Activated CD4-positive, alpha-beta T cell treated with anti-CD3 and anti-CD28 coated beads, Interleukin-2, amount 50 U/mL, for 24 hours (primary cell): ENCODE data around the gene DOCK3.
"Not testable (repeated sequence)": the region's sequence is repeated elsewhere in the genome, so short reads cannot be mapped to it uniquely, and the experiment has no call there.

Experiments used
- DNase-seq, 2 donors: peaks; one replicate each; pipeline ENCODE4 v3.0.0-alpha.2; 2020; ENCODE audit warnings: low read depth in 1 of 2, low spot score in 1 of 2

Gene DOCK3

DNA sequence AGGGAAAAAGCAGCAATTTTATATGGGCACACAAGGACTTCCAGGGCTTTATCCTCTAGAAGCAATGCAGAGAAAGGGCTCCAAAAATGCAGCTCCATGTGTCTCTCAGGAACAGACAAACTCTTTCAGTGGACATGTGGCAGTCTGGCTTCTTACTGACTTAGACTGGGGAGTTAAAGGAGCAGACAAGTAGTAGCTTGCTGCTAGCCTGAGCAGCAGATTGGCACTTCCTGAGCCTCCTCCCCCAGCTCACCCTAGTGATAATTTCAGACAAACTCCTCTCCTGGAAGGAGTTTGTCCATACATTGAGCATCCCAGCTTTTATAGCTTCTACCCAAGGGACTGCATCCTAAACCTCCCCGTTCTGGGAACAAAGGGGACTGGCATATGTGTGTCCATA, 608.7 kb downstream of the DOCK3 start:
- DNase-seq = no peak

DNA sequence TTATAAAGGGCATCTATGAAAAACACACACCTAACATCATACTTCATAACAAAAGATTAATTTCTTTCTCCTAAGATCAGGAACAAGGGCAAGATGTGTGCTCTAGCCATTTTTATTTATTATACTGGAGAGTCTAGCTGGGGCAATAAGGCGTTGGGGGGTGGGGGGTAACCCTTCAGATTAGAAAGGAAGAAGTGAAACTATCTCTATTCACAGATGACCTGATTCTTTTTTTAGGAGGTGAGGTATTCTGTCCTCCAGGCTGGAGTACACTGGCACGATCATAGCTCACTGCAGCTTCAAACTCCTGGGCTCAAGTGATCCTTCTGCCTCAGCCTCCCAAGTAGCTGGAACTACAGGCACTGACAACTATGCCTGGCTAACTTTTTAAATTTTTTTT, 620.9 kb downstream of the DOCK3 start:
- no peak for DNase-seq

DNA sequence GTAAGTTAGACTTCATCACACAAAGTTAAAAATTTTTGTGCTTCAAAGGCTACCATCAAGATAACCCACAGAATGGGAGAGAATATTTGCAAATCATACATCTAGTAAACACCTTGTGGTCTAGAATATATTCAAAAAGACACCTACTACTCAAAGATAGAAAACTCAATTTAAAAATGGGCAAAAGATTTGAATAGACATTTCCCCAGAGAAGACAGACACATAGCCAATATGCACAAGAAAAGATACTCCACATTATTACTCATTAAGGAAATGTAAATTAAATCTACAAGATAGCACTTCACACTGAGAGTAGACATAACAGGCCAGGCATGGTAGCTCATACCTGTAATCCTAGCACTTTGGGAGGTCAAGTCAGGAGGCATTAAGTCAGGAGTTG, 622.6 kb downstream of the DOCK3 start:
- no peak for DNase-seq

DNA sequence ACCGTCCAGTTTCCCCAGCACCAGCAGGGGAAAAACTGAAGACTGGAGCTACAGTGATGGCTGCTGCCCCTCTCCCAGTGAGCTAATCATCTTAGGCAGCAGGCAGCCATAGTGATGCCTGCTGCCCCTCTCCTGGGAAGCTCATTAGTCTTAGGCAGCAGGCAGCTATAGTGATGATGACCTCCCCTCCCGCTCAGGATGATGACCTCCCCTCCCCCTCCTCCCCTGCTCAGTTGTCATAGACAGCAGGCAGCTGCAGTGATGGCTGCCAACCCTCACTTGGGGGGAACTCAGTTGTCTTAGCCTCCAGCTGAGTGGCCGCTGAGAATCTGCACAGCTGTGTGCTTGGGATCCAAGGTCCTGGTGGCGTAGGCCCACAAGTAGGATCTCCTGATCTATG, 629.5 kb downstream of the DOCK3 start:
- DNase-seq = no peak

GRCh38 chr3:51306093-51306492, 631.4 kb downstream of the DOCK3 start:
- DNase-seq = no peak

GRCh38 chr3:51307458-51307857, 632.7 kb downstream of the DOCK3 start:
- DNase-seq = no peak

DNA sequence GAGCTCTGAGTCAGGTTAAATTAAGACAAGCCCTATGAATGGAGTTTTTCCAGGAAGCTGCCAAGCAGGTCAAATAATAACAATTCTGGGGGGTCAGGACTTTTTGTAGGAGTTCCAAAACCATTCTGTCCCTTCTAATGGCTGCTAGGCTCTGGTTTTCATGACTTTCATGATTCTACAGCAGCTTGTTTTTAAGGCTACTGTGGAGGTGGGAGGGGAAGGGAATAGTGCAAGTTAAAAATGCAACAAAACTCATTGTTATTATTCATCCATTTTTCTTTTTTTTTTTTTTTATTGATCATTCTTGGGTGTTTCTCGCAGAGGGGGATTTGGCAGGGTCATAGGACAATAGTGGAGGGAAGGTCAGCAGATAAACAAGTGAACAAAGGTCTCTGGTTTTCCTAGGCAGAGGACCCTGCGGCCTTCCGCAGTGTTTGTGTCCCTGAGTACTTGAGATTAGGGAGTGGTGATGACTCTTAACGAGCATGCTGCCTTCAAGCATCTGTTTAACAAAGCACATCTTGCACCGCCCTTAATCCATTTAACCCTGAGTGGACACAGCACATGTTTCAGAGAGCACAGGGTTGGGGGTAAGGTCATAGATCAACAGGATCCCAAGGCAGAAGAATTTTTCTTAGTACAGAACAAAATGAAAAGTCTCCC, 633.3 kb downstream of the DOCK3 start:
- not testable (repeated sequence) for DNase-seq

GRCh38 chr3:51311055-51311454, 636.3 kb downstream of the DOCK3 start:
- DNase-seq = no peak

DNA sequence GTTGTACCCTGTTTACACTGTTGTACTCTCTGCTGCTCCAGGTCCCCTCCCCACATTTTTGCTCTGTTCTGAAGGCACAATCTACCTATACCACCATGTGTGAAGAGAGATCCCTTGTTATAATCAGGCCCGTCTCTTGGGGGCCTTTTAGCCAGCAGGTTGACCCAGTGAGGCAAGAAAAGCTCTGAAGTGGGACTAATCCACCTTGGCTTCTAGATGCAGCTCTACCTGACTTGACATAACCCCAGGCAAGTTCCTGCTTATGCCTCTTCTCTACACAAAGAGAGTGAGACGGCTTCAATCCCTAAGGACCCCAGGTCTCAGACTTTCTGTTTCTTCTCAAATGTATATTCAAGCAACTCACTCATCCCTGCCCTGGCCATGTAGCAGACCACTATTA, 653.5 kb downstream of the DOCK3 start:
- DNase-seq = no peak

DNA sequence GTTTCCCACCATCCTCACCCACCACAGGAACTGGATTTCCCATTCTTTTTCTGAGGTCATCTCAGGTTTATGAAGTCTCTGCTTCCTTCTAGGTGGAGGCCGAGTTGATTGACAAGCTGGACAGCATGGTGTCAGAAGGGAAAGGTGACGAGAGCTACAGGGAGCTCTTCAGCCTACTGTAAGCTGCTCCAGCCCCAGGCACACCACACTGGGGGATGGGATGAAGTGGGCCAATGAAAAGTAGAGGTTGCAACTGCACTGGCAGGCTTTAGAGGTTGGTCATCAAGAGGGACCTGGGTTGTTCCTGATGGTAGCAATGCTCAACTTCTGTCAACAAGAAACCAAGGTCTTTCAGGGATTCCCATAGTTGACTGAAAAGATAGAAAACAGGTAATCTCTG, 655.3 kb downstream of the DOCK3 start:
- no peak for DNase-seq

GRCh38 chr3:51332156-51332555, 657.4 kb downstream of the DOCK3 start:
- DNase-seq = no peak

DNA sequence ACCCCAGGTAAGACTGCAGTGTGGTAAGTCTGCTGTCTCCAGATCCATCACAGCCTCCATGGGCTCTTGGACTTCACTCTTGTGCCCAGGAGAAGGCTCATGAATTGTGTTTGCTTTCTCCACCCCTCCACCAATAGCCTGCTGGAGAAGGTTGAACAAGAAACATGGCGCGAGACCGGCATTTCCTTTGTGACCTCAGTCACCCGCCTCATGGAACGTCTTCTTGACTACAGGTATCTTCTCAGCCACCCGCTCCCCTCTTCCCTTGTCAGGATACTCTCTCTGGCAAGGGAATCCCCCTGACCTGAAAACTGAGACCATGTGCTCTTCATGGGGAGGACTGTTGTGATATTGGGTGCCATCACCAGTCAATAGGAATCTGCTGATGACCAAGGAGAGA, 658.3 kb downstream of the DOCK3 start:
- no peak for DNase-seq

DNA sequence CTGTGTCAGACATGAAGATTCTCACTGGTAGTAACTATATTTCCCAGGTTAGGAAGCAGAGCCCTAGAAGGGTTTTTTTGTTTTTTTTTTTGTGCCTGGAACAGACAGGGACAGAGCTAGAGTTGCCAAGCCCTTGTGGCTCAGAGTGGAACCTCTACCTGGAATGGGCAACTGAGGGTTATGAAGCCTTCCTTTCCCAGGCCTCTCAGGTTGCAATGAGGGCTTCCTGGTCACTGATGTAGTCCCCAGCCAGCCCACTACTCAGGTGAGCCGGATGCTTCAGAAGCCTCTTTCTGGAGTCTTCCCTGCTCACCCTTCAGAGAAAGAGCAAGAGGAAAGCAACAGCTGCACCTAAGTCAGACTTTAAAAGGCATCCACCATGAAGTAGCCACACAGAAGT, 661.5 kb downstream of the DOCK3 start:
- DNase-seq = no peak

- no peak for DNase-seq
These were observed 662.9 kb downstream of the DOCK3 start for GRCh38 chr3:51337666-51338065.

GRCh38 chr3:51338632-51339031, 663.9 kb downstream of the DOCK3 start:
- DNase-seq = no peak

GRCh38 chr3:51340013-51340829, 665.5 kb downstream of the DOCK3 start:
- no peak for DNase-seq

DNA sequence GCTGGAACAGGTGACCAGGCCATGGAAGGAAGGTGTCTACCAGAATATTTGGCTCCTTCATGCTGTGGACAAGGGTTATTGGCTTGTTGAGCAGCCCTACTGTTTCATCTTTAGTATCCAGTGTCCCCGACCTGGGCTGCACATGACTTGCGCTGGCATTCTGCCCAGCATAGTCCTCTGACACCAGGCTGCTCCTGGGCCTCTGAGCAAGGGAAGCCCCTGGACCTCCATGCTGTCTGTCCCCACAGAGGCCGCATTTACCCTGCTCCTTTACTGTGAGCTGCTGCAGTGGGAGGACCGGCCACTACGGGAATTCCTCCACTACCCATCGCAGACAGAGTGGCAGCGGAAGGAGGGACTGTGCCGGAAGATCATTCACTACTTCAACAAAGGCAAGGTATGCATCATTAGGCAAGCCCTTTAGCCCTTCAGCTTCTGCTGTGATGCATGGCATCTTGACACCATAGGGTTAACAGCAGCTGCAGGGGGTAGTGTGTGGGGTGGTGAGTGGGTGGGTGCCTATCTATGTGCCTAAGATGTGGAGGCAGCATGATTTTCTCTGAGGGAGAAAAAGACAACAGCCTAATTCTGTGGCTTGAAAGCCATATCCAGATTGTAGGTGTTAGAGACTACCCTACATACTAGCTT, 666.4 kb downstream of the DOCK3 start:
- no peak for DNase-seq

- no peak for DNase-seq
These were observed 669.4 kb downstream of the DOCK3 start for GRCh38 chr3:51343918-51344687.

GRCh38 chr3:51350751-51351150, 676.0 kb downstream of the DOCK3 start:
- no peak for DNase-seq

- DNase-seq = no peak
These were observed 678.4 kb downstream of the DOCK3 start for GRCh38 chr3:51353131-51353530.

- no peak for DNase-seq
These were observed 679.0 kb downstream of the DOCK3 start for GRCh38 chr3:51353691-51354090.

- DNase-seq = no peak
These were observed 679.4 kb downstream of the DOCK3 start for GRCh38 chr3:51354172-51354571.
